Naive thymus-derived CD4-positive, alpha-beta T cell (primary cell): ENCODE measurements around the gene DNAJB12. TPM values are rescaled to one million over a fixed set of nuclear protein-coding genes. Genes with fewer than 3 reads are reported as not detected.
A peak's percentile ranks its signal among the peaks of the same experiment; 100 is the strongest.

ENCODE experiments used
- ATAC-seq: fragments of 150-1000 bp; cut with Tn5 transposase; 2 replicates; pipeline ENCODE4 v1.10.0; 2021; ENCODE audit warnings: mild to moderate bottlenecking, moderate library complexity
- CTCF ChIA-PET: fragments of 350-600 bp; sonication (Branson Sonifier 250); formaldehyde crosslinking; loops from one replicate; lab custom pipeline; 2021; ENCODE audit warnings: antibody characterized with exemption; lab: Charles Lee
- POLR2A ChIA-PET: fragments of 350-600 bp; sonication (Branson Sonifier 250); formaldehyde crosslinking; loops from one replicate; lab custom pipeline; 2021; ENCODE audit warnings: antibody characterized with exemption, inconsistent platforms; lab: Charles Lee
- DNase-seq, 9 donors: peaks; one replicate each; pipeline versions ENCODE4 v3.0.0 to v3.0.0-alpha.2; 2020 to 2022; ENCODE audit warnings: mixed read lengths in 1 of 9
- H3K27ac ChIP-seq: one replicate; pipeline ENCODE4 v1.7.0; 2013; ENCODE audit warnings: mild to moderate bottlenecking, low read depth, low read length, moderate library complexity
- H3K27me3 ChIP-seq, 2 donors: one replicate each; pipeline ENCODE4 v1.7.0; 2013; ENCODE audit warnings: low read length in 2 of 2, mild to moderate bottlenecking in 2 of 2, moderate library complexity in 2 of 2; ENCODE audit not compliant: control insufficient read depth in 2 of 2, insufficient read depth in 2 of 2
- H3K36me3 ChIP-seq, 3 experiments: 1 replicate in 2 of 3; 2 replicates in 1 of 3; pipeline ENCODE4 v1.7.0; 2013; ENCODE audit warnings: low read length in 3 of 3, mild to moderate bottlenecking in 3 of 3, moderate library complexity in 1 of 3; ENCODE audit not compliant: insufficient read depth in 3 of 3, control insufficient read depth in 2 of 3
- H3K4me1 ChIP-seq, 2 donors: one replicate each; pipeline ENCODE4 v1.7.0; 2013; ENCODE audit warnings: low read length in 2 of 2, mild to moderate bottlenecking in 2 of 2, moderate library complexity in 1 of 2; ENCODE audit not compliant: control insufficient read depth in 2 of 2, insufficient read depth in 2 of 2
- H3K4me3 ChIP-seq: 2 replicates; pipeline ENCODE4 v1.7.0; 2013; ENCODE audit warnings: mild to moderate bottlenecking, low read length
- H3K9me3 ChIP-seq, 3 experiments: 1 replicate in 2 of 3; 2 replicates in 1 of 3; pipeline ENCODE4 v1.7.0; 2013; ENCODE audit warnings: low read length in 3 of 3; ENCODE audit not compliant: control insufficient read depth in 2 of 3
- H3K27ac Mint-ChIP-seq, 9 donors: one replicate each; pipeline ENCODE4 v1.8.0; 2020 to 2022; ENCODE audit warnings: mixed read lengths in 9 of 9, mild to moderate bottlenecking in 8 of 9, moderate library complexity in 5 of 9, inconsistent platforms in 2 of 9
- H3K27me3 Mint-ChIP-seq, 5 donors: one replicate each; pipeline ENCODE4 v1.8.0; 2021 to 2022; ENCODE audit warnings: mixed read lengths in 5 of 5, mild to moderate bottlenecking in 1 of 5
- H3K36me3 Mint-ChIP-seq, 5 donors: one replicate each; pipeline ENCODE4 v1.8.0; 2020 to 2022; ENCODE audit warnings: mixed read lengths in 5 of 5, mild to moderate bottlenecking in 3 of 5, inconsistent platforms in 1 of 5
- H3K4me1 Mint-ChIP-seq, 7 donors: one replicate each; pipeline ENCODE4 v1.8.0; 2020 to 2022; ENCODE audit warnings: mixed read lengths in 7 of 7, mild to moderate bottlenecking in 3 of 7, inconsistent platforms in 1 of 7
- H3K4me3 Mint-ChIP-seq, 10 donors: one replicate each; pipeline ENCODE4 v1.8.0; 2020 to 2022; ENCODE audit warnings: mild to moderate bottlenecking in 10 of 10, mixed read lengths in 10 of 10, moderate library complexity in 6 of 10, inconsistent platforms in 2 of 10
- H3K9me3 Mint-ChIP-seq, 11 donors: one replicate each; pipeline ENCODE4 v1.8.0; 2020 to 2022; ENCODE audit warnings: mixed read lengths in 11 of 11, mild to moderate bottlenecking in 4 of 11, inconsistent platforms in 1 of 11, moderate library complexity in 1 of 11
- intact Hi-C, 2 donors: fragments of 100-400 bp; cut with micrococcal nuclease; formaldehyde crosslinking; loops; one replicate each; pipeline ENCODE4 v1.15.1; 2023
- polyA plus RNA-seq, 2 donors: library from polyadenylated mRNA; unstranded; fragments of 300-500 nt; fragmentation: Illumina TruSeq; gene quantifications; one replicate each; pipeline ENCODE4 v1.2.3, GENCODE V29; 2021
- total RNA-seq, 6 experiments: library from RNA in 5 of 6; stranded (reverse) in 5 of 6; gene quantifications; 1 replicate in 5 of 6; 2 replicates in 1 of 6; pipeline ENCODE4 v1.2.3 and lab custom pipeline; 2021 to 2026

Gene DNAJB12
- total and polyA plus RNA-seq, 7 experiments from 2014 or later, result 17.6 to 40.5 (median 27.6) TPM

- H3K9me3 ChIP-seq, result no peaks in the 10 kb centered on the region
- intact Hi-C loops, result loop anchor here (1.0 kb wide), 9 partner anchors 8 to 103 kb away; partner anchors contain the start of gene DDIT4 (in 1 of the 2)
- no peaks in the 10 kb centered on the region for H3K36me3 ChIP-seq
- CTCF ChIA-PET, result interaction anchor here (1.0 to 2.0 kb wide), 8 partner anchors 8 to 103 kb away, joined by 3 to 7 read pairs (median 4); partner anchors contain the start of genes ANAPC16 and ASCC1
- H3K27ac ChIP-seq, result peak overlapping the region; percentile 94
- Mint-ChIP-seq H3K27ac (peak overlapping the region; percentile 82 to 97 (median 94)), H3K36me3 (peaks cover 0 to 5% (median 0%) of the 10 kb centered on the region in 5 donors), H3K4me1 (peaks cover 58 to 86% (median 73%) of the 10 kb centered on the region in 7 donors), H3K9me3 (no peaks in the 10 kb centered on the region), H3K4me3 (peak overlapping the region; percentile 54 to 85 (median 74)), H3K27me3 (no peaks in the 10 kb centered on the region)
- H3K27me3 ChIP-seq, result no peaks in the 10 kb centered on the region
- H3K4me3 ChIP-seq, result peak overlapping the region; percentile 60
- ATAC-seq (no peak), DNase-seq (no peak)
- peaks cover 61 to 91% of the 10 kb centered on the region in 2 donors for H3K4me1 ChIP-seq
- POLR2A ChIA-PET, result interaction anchor here (0.6 to 13.6 kb wide), 14 partner anchors 10 to 103 kb away, joined by 3 to 174 read pairs (median 10); partner anchors contain the start of genes ANAPC16, ASCC1 and DDIT4
These were observed 36.1 kb downstream of the DNAJB12 start for GRCh38 chr10:72318418-72319262.

- H3K9me3 ChIP-seq, result no peaks in the 10 kb centered on the region
- CTCF ChIA-PET, result interaction anchor here (0.9 to 5.2 kb wide), 3 partner anchors 9 to 42 kb away, joined by 3 to 21 read pairs (median 4); no protein-coding TSS in a partner anchor
- peak overlapping the region; percentile 82 to 97 (median 95) for H3K27ac Mint-ChIP-seq
- H3K27ac ChIP-seq, result peak overlapping the region; percentile 71
- H3K4me3 ChIP-seq, result no peak overlapping the region
- H3K4me1 Mint-ChIP-seq, result peaks cover 46 to 81% (median 62%) of the 10 kb centered on the region in 7 donors
- POLR2A ChIA-PET, result interaction anchor here (0.8 to 13.6 kb wide), 12 partner anchors 10 to 101 kb away, joined by 3 to 174 read pairs (median 10); partner anchors contain the start of genes ANAPC16, ASCC1 and DDIT4
- H3K36me3 Mint-ChIP-seq, result peaks cover 0 to 5% (median 0%) of the 10 kb centered on the region in 5 donors
- peak overlapping the region; percentile 50 to 81 (median 69) for H3K4me3 Mint-ChIP-seq
- H3K36me3 ChIP-seq, result no peaks in the 10 kb centered on the region
- H3K27me3 ChIP-seq, result no peaks in the 10 kb centered on the region
- no peaks in the 10 kb centered on the region for H3K27me3 Mint-ChIP-seq
- DNase-seq, result peak in 7 of 9 donors; percentile 27 to 68 (median 60)
- no peak for ATAC-seq
- peaks cover 49 to 77% of the 10 kb centered on the region in 2 donors for H3K4me1 ChIP-seq
- intact Hi-C loops, result loop anchor here in 1 of 2 donors (1.0 kb wide), 1 partner anchor 12 kb away; no protein-coding TSS in a partner anchor
- no peaks in the 10 kb centered on the region for H3K9me3 Mint-ChIP-seq
These were observed 37.8 kb downstream of the DNAJB12 start for GRCh38 chr10:72316748-72317435.

DNA sequence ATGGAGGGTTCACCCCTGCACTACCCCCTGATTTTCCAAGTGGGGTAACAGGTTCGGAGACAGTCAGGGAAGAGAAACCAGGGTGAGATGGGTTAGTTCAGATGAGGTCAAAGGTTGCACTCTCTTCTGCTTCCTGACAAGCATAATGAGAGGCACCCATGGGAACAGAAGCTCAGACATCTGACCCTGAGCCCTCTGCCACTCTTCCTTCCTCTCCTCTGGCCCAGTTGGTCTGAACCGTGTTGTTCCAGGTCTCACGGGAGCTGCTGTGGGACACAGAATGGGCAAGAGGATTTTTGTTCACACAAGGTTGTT, 38.4 kb downstream of the DNAJB12 start:
- Mint-ChIP-seq H3K27ac (peak overlapping the region; percentile 80 to 96 (median 94)), H3K9me3 (no peaks in the 10 kb centered on the region), H3K4me1 (peaks cover 49 to 80% (median 60%) of the 10 kb centered on the region in 7 donors), H3K27me3 (no peaks in the 10 kb centered on the region), H3K4me3 (peak overlapping the region; percentile 13 to 81 (median 62)), H3K36me3 (peaks cover 0 to 5% (median 0%) of the 10 kb centered on the region in 5 donors)
- DNase-seq (no peak), ATAC-seq (no peak)
- H3K9me3 ChIP-seq, result no peaks in the 10 kb centered on the region
- CTCF ChIA-PET, result interaction anchor here (0.9 to 5.2 kb wide), 4 partner anchors 9 to 41 kb away, joined by 3 to 21 read pairs (median 4); no protein-coding TSS in a partner anchor
- H3K4me3 ChIP-seq, result no peak overlapping the region
- H3K27ac ChIP-seq, result peak overlapping the region; percentile 71
- intact Hi-C loops, result no loop called here
- POLR2A ChIA-PET, result interaction anchor here (0.6 to 13.6 kb wide), 13 partner anchors 11 to 101 kb away, joined by 3 to 174 read pairs (median 10); partner anchors contain the start of genes ANAPC16, ASCC1 and DDIT4
- H3K27me3 ChIP-seq, result no peaks in the 10 kb centered on the region
- no peaks in the 10 kb centered on the region for H3K36me3 ChIP-seq
- H3K4me1 ChIP-seq, result peaks cover 46 to 75% of the 10 kb centered on the region in 2 donors

DNA sequence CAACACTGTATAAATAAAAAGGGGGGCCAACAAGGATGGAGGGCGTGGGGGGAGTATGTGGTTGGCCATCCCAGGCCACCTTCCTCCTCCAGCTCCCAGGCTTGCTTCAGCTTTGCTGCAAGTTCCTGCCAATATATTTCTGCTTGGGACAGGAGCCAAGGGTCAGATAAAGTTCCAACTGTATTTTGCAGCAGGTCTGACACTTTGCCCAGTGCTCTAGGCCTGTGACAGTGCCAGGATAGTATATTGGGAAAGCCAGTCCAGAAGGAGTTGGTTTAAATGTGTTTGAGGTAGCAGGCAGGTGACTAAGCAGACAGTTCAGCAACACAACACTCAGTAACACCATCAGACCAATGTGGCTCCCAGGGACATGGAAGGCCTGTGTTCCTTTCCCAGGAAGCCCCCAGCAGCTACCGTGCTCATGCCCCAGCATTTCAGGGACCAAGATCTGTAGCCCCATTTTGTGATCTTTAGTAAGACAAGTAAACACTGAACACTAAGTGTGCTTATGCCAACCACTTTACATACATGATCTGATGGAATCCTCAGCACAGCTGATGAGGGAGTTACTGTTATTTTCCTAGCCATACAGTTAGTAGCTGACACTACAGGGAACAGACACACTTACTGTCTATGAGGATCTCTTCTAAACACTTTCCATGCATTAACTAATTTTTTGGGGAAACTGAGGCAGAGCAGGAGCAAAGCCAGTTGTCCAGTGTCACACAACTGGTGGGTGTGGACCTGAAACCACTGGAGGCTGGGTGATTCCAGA, 38.9 kb downstream of the DNAJB12 start:
- intact Hi-C loops, result no loop called here
- ATAC-seq, result no peak
- no peak overlapping the region for H3K4me3 ChIP-seq
- H3K27ac Mint-ChIP-seq, result peak overlapping the region; percentile 80 to 96 (median 94)
- H3K36me3 ChIP-seq, result no peaks in the 10 kb centered on the region
- H3K9me3 ChIP-seq, result no peaks in the 10 kb centered on the region
- peak overlapping the region; percentile 33 to 81 (median 62) for H3K4me3 Mint-ChIP-seq
- POLR2A ChIA-PET, result interaction anchor here (0.6 to 13.6 kb wide), 10 partner anchors 11 to 99 kb away, joined by 3 to 174 read pairs (median 12); partner anchors contain the start of gene DDIT4
- DNase-seq, result no peak
- H3K9me3 Mint-ChIP-seq, result no peaks in the 10 kb centered on the region
- H3K27ac ChIP-seq, result peak overlapping the region; percentile 71
- no peaks in the 10 kb centered on the region for H3K27me3 Mint-ChIP-seq
- peaks cover 40 to 76% of the 10 kb centered on the region in 2 donors for H3K4me1 ChIP-seq
- H3K36me3 Mint-ChIP-seq, result peaks cover 0 to 5% (median 0%) of the 10 kb centered on the region in 5 donors
- no peaks in the 10 kb centered on the region for H3K27me3 ChIP-seq
- CTCF ChIA-PET, result interaction anchor here (0.9 to 5.2 kb wide), 6 partner anchors 8 to 44 kb away, joined by 3 to 21 read pairs (median 4); no protein-coding TSS in a partner anchor
- H3K4me1 Mint-ChIP-seq, result peaks cover 48 to 80% (median 60%) of the 10 kb centered on the region in 7 donors

DNA sequence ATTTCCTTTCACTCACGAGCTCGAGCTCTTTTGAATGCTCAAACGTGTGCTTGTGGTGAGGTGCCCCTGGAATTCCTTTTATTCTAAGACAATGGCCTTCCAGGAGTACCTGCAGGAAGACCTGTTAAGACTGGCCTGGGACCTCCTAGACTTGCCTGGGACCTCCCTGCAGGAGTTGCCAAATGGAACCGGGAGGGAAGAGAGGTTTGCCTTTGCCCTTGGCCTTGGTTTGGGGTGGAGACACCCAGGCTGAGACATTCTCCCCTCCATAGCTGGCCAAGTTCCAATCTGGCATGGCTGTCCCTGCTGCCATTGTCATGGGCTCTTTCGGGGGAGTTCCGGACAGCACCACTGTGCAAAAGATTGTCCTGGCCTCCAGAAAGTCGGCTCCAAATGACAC, 39.7 kb downstream of the DNAJB12 start:
- ChIA-PET CTCF (interaction anchor here (0.6 to 5.2 kb wide), 6 partner anchors 10 to 70 kb away, joined by 3 to 21 read pairs (median 4); partner anchors contain the start of gene DDIT4), POLR2A (interaction anchor here (0.9 to 13.6 kb wide), 7 partner anchors 8 to 59 kb away, joined by 3 to 174 read pairs (median 8); partner anchors contain the start of gene DDIT4)
- intact Hi-C loops, result no loop called here
- Mint-ChIP-seq H3K27me3 (no peaks in the 10 kb centered on the region), H3K27ac (peak overlapping the region in 7 of 9 donors; percentile 76 to 96 (median 93)), H3K4me3 (peak overlapping the region in 8 of 10 donors; percentile 32 to 80 (median 59)), H3K9me3 (no peaks in the 10 kb centered on the region), H3K4me1 (peaks cover 48 to 80% (median 60%) of the 10 kb centered on the region in 7 donors), H3K36me3 (peaks cover 0 to 5% (median 0%) of the 10 kb centered on the region in 5 donors)
- Histone ChIP-seq H3K27me3 (no peaks in the 10 kb centered on the region), H3K36me3 (no peaks in the 10 kb centered on the region), H3K4me1 (peaks cover 33 to 76% of the 10 kb centered on the region in 2 donors), H3K27ac (peak overlapping the region; percentile 71), H3K4me3 (no peak overlapping the region), H3K9me3 (no peaks in the 10 kb centered on the region)
- DNase-seq, result no peak
- ATAC-seq, result no peak
